CD14-positive monocyte (primary cell): ENCODE measurements around the gene PLXDC1. TPM values are rescaled to one million over a fixed set of nuclear protein-coding genes. Genes with fewer than 3 reads are reported as not detected.

Experiments used
- DNase-seq, 3 donors: peaks; one replicate each; pipeline ENCODE4 v3.0.0-alpha.2; 2011 to 2022
- H2AFZ ChIP-seq: 2 replicates; pipeline ENCODE4 v1.6.0; 2012; ENCODE audit warnings: mild to moderate bottlenecking, low read depth, low read length, inconsistent platforms; ENCODE audit not compliant: insufficient read depth, poor library complexity, severe bottlenecking
- H3K27ac ChIP-seq, 2 donors: 1 replicate in 1 of 2; 2 replicates in 1 of 2; pipeline ENCODE4 v1.5.1; 2012 to 2013; ENCODE audit warnings: low read length in 2 of 2, control low read depth in 1 of 2, inconsistent platforms in 1 of 2, low read depth in 1 of 2, mild to moderate bottlenecking in 1 of 2
- H3K27me3 ChIP-seq, 2 donors: one replicate each; pipeline versions ENCODE4 v1.6.0 to v1.6.1; 2011 to 2013; ENCODE audit warnings: low read length in 2 of 2; ENCODE audit not compliant: control insufficient read depth in 2 of 2, insufficient read depth in 2 of 2
- H3K36me3 ChIP-seq, 2 donors: replicated peaks in 1 of 2; 1 replicate in 1 of 2; 2 replicates in 1 of 2; pipeline versions ENCODE4 v1.5.1 to v1.6.1; 2012 to 2013; ENCODE audit warnings: low read length in 2 of 2, control low read depth in 1 of 2, inconsistent platforms in 1 of 2, mild to moderate bottlenecking in 1 of 2; ENCODE audit not compliant: insufficient read depth in 2 of 2, control insufficient read depth in 1 of 2
- H3K4me1 ChIP-seq, 2 donors: 1 replicate in 1 of 2; 2 replicates in 1 of 2; pipeline versions ENCODE4 v1.5.1 to v1.6.1; 2012 to 2013; ENCODE audit warnings: low read length in 2 of 2, control low read depth in 1 of 2, inconsistent platforms in 1 of 2, mild to moderate bottlenecking in 1 of 2, moderate library complexity in 1 of 2; ENCODE audit not compliant: insufficient read depth in 2 of 2, control insufficient read depth in 1 of 2
- H3K4me2 ChIP-seq: replicated peaks from 2 replicates; pipeline ENCODE3; 2012; ENCODE audit warnings: low read length, moderate library complexity, mild to moderate bottlenecking; ENCODE audit not compliant: poor library complexity, severe bottlenecking; ENCODE audit errors: extremely low read depth
- H3K4me3 ChIP-seq, 3 experiments: fragments of 200-600 bp in 1 of 3; sonication (generic) in 1 of 3; replicated peaks in 1 of 3; 1 replicate in 2 of 3; 2 replicates in 1 of 3; pipeline ENCODE4 v1.5.1; 2011 to 2013; ENCODE audit warnings: low read length in 3 of 3, mild to moderate bottlenecking in 3 of 3, control low read depth in 2 of 3, low read depth in 2 of 3, inconsistent platforms in 1 of 3, moderate library complexity in 1 of 3
- H3K79me2 ChIP-seq: 2 replicates; pipeline ENCODE4 v1.6.0; 2012; ENCODE audit warnings: mild to moderate bottlenecking, control low read depth, inconsistent platforms, low read length, moderate library complexity; ENCODE audit not compliant: insufficient read depth
- H3K9ac ChIP-seq: 2 replicates; pipeline ENCODE4 v1.6.0; 2017; ENCODE audit warnings: low read length, mild to moderate bottlenecking; ENCODE audit not compliant: insufficient read depth, poor library complexity, severe bottlenecking
- H3K9me3 ChIP-seq, 2 donors: replicated peaks in 1 of 2; 1 replicate in 1 of 2; 2 replicates in 1 of 2; pipeline versions ENCODE4 v1.5.1 to v1.6.1; 2012 to 2013; ENCODE audit warnings: low read length in 2 of 2, control low read depth in 1 of 2; ENCODE audit not compliant: control insufficient read depth in 1 of 2, insufficient read depth in 1 of 2
- H4K20me1 ChIP-seq: 2 replicates; pipeline ENCODE4 v1.6.0; 2012; ENCODE audit warnings: mild to moderate bottlenecking, low read length, control low read depth, moderate library complexity; ENCODE audit not compliant: insufficient read depth
- H3K27ac Mint-ChIP-seq, 7 donors: one replicate each; pipeline ENCODE4 v1.8.0; 2020; ENCODE audit warnings: mild to moderate bottlenecking in 7 of 7, mixed read lengths in 7 of 7, moderate library complexity in 6 of 7, inconsistent platforms in 2 of 7
- H3K27me3 Mint-ChIP-seq, 3 donors: one replicate each; pipeline ENCODE4 v1.8.0; 2021 to 2022; ENCODE audit warnings: low read depth in 3 of 3, mild to moderate bottlenecking in 3 of 3, mixed read lengths in 3 of 3, moderate library complexity in 3 of 3, inconsistent platforms in 1 of 3
- H3K36me3 Mint-ChIP-seq, 2 donors: one replicate each; pipeline ENCODE4 v1.8.0; 2020; ENCODE audit warnings: mixed read lengths in 2 of 2, inconsistent platforms in 1 of 2, mild to moderate bottlenecking in 1 of 2
- H3K4me1 Mint-ChIP-seq: one replicate; pipeline ENCODE4 v1.8.0; 2020; ENCODE audit warnings: mild to moderate bottlenecking, mixed read lengths
- H3K4me3 Mint-ChIP-seq, 2 donors: one replicate each; pipeline ENCODE4 v1.8.0; 2020; ENCODE audit warnings: mild to moderate bottlenecking in 2 of 2, mixed read lengths in 2 of 2, moderate library complexity in 1 of 2
- H3K9me3 Mint-ChIP-seq, 7 donors: one replicate each; pipeline ENCODE4 v1.8.0; 2020 to 2022; ENCODE audit warnings: mixed read lengths in 7 of 7, mild to moderate bottlenecking in 6 of 7, moderate library complexity in 6 of 7, inconsistent platforms in 2 of 7
- CTCF ChIP-seq: fragments of 200-600 bp; IDR thresholded peaks from one replicate; pipeline ENCODE4 v1.8.0; 2022; ENCODE audit warnings: antibody characterized with exemption, mild to moderate bottlenecking
- WGBS: methylation state at CpG from one replicate; pipeline ENCODE4 v1.1.5; 2013; ENCODE audit warnings: missing lambda C conversion rate; ENCODE audit not compliant: insufficient coverage; 5-methylcytosine and 5-hydroxymethylcytosine counted together
- intact Hi-C, 2 donors: fragments of 100-400 bp; cut with micrococcal nuclease; formaldehyde crosslinking; loops; one replicate each; pipeline versions ENCODE4 v1.15.0 to v1.15.1; 2023
- polyA plus RNA-seq, 3 donors: library from polyadenylated mRNA; depleted of rRNA in 1 of 3; unstranded in 2 of 3; stranded (reverse) in 1 of 3; fragments of 300-500 nt in 2 of 3; fragments of >200 nt in 1 of 3; fragmentation: Illumina TruSeq in 2 of 3; gene quantifications; 1 replicate in 2 of 3; 2 replicates in 1 of 3; pipeline ENCODE4 v1.2.3, GENCODE V29; 2012 to 2021

Gene PLXDC1
- polyA plus RNA-seq, 3 donors = 0.21 TPM; not detected in 2

GRCh38 chr17:39107155-39107554 is 44.3 kb downstream of the PLXDC1 start:
- Histone ChIP-seq H3K79me2 (no peaks in the 10 kb centered on the region), H3K9ac (no peak overlapping the region), H3K9me3 (no peaks in the 10 kb centered on the region), H3K4me2 (no peak overlapping the region), H3K27me3 (peaks cover 0 to 8% of the 10 kb centered on the region in 2 donors), H3K36me3 (no peaks in the 10 kb centered on the region), H3K27ac (no peak overlapping the region), H4K20me1 (no peaks in the 10 kb centered on the region), H3K4me1 (peaks cover 0 to 5% of the 10 kb centered on the region in 2 donors), H3K4me3 (no peak overlapping the region), H2AFZ (no peak overlapping the region)
- Mint-ChIP-seq H3K27me3 (peaks cover 2 to 39% (median 17%) of the 10 kb centered on the region in 3 donors), H3K9me3 (peaks cover 0 to 2% (median 0%) of the 10 kb centered on the region in 7 donors), H3K4me1 (peaks cover 4% of the 10 kb centered on the region), H3K36me3 (no peaks in the 10 kb centered on the region), H3K4me3 (peak overlapping the region in 1 of 2 donors; percentile 47), H3K27ac (no peak overlapping the region)
- no peak for TF ChIP-seq CTCF
- intact Hi-C loops = no loop called here
- no peak for DNase-seq
- WGBS = 91% methylated on average over 7 of the region's 7 CpGs

- no peak for DNase-seq
- no peak overlapping the region for H3K9ac ChIP-seq
- intact Hi-C loops = no loop called here
- H3K27ac ChIP-seq = no peak overlapping the region
- no peak overlapping the region for H3K4me3 Mint-ChIP-seq
- peaks cover 4% of the 10 kb centered on the region for H3K4me1 Mint-ChIP-seq
- no peaks in the 10 kb centered on the region for H3K36me3 ChIP-seq
- H3K36me3 Mint-ChIP-seq = no peaks in the 10 kb centered on the region
- H3K79me2 ChIP-seq = no peaks in the 10 kb centered on the region
- H3K4me2 ChIP-seq = no peak overlapping the region
- H3K27me3 ChIP-seq = peaks cover 0 to 2% of the 10 kb centered on the region in 2 donors
- no peak overlapping the region for H2AFZ ChIP-seq
- H3K27ac Mint-ChIP-seq = peak overlapping the region in 1 of 7 donors; percentile 85
- H3K4me3 ChIP-seq = no peak overlapping the region
- peaks cover 0 to 3% (median 0%) of the 10 kb centered on the region in 7 donors for H3K9me3 Mint-ChIP-seq
- H4K20me1 ChIP-seq = no peaks in the 10 kb centered on the region
- TF ChIP-seq CTCF = no peak
- peaks cover 4 to 32% (median 15%) of the 10 kb centered on the region in 3 donors for H3K27me3 Mint-ChIP-seq
- no peaks in the 10 kb centered on the region for H3K9me3 ChIP-seq
- 87% methylated on average over 3 of the region's 9 CpGs for WGBS
- H3K4me1 ChIP-seq = peaks cover 0 to 5% of the 10 kb centered on the region in 2 donors
Observed at GRCh38 chr17:39105705-39106104, 45.7 kb downstream of the PLXDC1 start.
